ENCODE results near the gene GAS2.

Gene GAS2

GRCh38 chr11:22797047-22797446, 130.6 kb downstream of the GAS2 start:
- no peak for DNase-seq

GRCh38 chr11:22798901-22799300, 132.5 kb downstream of the GAS2 start:
- no peak for DNase-seq

GRCh38 chr11:22800482-22800881, 134.1 kb downstream of the GAS2 start:
- no peak for DNase-seq

- no peak for DNase-seq
Observed at GRCh38 chr11:22802861-22803260, 136.4 kb downstream of the GAS2 start.

GRCh38 chr11:22807391-22807790, 141.0 kb downstream of the GAS2 start:
- DNase-seq: no peak

GRCh38 chr11:22807855-22808570, 141.6 kb downstream of the GAS2 start:
- DNase-seq: no peak

- DNase-seq: no peak
Observed at GRCh38 chr11:22808571-22809197, 142.3 kb downstream of the GAS2 start.

- DNase-seq: no peak
Observed at GRCh38 chr11:22809893-22810292, 143.5 kb downstream of the GAS2 start.

GRCh38 chr11:22822203-22822602, 155.8 kb downstream of the GAS2 start:
- no peak for DNase-seq

- DNase-seq: no peak
Observed at GRCh38 chr11:22828373-22828772, 162.0 kb downstream of the GAS2 start.

GRCh38 chr11:22829231-22830081, 163.0 kb downstream of the GAS2 start, which contains the start of gene SVIP:
Gene SVIP, minus strand, starts transcription at chr11:22829801. Its CDS starts 53 bp downstream, at chr11:22829748.
- DNase-seq: peak; percentile 92 to 94

GRCh38 chr11:22830082-22830414, 163.6 kb downstream of the GAS2 start:
- no peak for DNase-seq

- DNase-seq: no peak
Observed at GRCh38 chr11:22832315-22833015, 166.1 kb downstream of the GAS2 start.

GRCh38 chr11:22846726-22847125, 180.3 kb downstream of the GAS2 start:
- DNase-seq: no peak

- no peak for DNase-seq
Observed at GRCh38 chr11:22851477-22851876, 185.1 kb downstream of the GAS2 start.

GRCh38 chr11:22859756-22860155, 193.3 kb downstream of the GAS2 start:
- no peak for DNase-seq

GRCh38 chr11:22860241-22860640, 193.8 kb downstream of the GAS2 start, which contains the start of gene CCDC179:
Gene CCDC179, minus strand, starts transcription at chr11:22860474. Its CDS starts 53 bp downstream, at chr11:22860421.
- no peak for DNase-seq

Measured in NCI-H1930 (cell line).